Measurements from ENCODE around the gene FJX1.

- TF ChIP-seq CTCF (conservative IDR thresholded peaks at IDR 0.05; ENCODE audit: low read length) (no peak), EZH2phosphoT487 (IDR thresholded peaks at IDR 0.05; ENCODE audit: borderline replicate concordance, low read depth, low read length) (no peak)
Observed at GRCh38 chr11:35579557-35580396, 38.5 kb upstream of the FJX1 start.

Data from OCI-LY7 (cell line).